ENCODE measurements around the gene CELF3.

GRCh38 chr1:151716405-151716762 lies 219 bp downstream of the CELF3 start:
- no peak for TF ChIP-seq CTCF (IDR thresholded peaks at IDR 0.05)
- TF ChIP-seq POLR2A (IDR thresholded peaks at IDR 0.05), result no peak
